NT2/D1 (cell line): ENCODE results near the gene RHCG.

Experiments used
- SUZ12 ChIP-seq: IDR thresholded peaks from 2 replicates; pipeline ENCODE4 v1.6.1; 2011; ENCODE audit not compliant: insufficient read length, insufficient read depth; ENCODE audit errors: extremely low read depth
- YY1 ChIP-seq: IDR thresholded peaks from 2 replicates; pipeline ENCODE4 v1.6.1; 2011; ENCODE audit not compliant: insufficient read length, insufficient read depth

DNA sequence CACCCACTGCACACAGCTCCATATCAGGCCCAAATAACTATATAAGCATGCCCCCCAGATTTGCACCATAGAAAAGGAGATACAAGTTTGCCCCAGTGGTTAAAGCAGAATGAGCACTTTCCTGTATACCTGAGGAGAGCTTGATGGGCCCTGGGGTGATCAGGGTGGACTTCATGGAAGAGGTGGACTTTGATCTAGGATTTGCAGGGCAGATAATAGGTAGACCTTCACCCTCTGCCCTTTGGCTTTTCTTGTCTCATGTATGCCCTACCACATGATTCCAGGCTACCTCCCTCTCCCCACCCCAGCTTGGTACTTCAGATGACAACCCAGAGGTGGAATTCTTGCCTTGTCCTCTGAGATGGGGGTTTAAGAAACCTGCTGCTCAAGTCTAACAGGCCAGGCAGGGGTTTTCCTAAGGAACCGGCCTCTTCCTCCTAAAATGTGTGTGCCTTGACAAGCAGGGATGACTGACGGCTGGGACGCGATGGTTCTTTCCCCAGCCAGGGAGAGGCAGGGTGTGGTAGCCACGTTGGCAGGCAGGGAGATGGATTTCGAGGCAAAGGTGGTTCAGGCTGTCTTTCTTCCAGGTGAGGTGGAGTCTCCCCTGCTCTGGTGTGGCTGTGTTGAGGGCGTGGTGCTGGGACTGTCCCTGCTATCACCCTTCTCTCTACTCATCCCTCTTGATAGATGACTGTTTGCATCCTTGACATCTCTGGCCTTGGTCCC is 6.6 kb upstream of the RHCG start:
- TF ChIP-seq SUZ12 (no peak), YY1 (no peak)
